ENCODE measurements around the gene ARL2. TPM values are rescaled to one million over a fixed set of nuclear protein-coding genes. Genes with fewer than 3 reads are reported as not detected.

ARL2 gene
- total RNA-seq, 1 experiment from 2014 or later, result 203 TPM

- no peak overlapping the region for H2BK120ac ChIP-seq (ENCODE audit: low read depth, low read length, poor library complexity, severe bottlenecking)
- H4K20me1 ChIP-seq (ENCODE audit: control insufficient read depth, insufficient read depth, insufficient read length), result no peaks in the 10 kb centered on the region
- Mint-ChIP-seq H3K4me1 (peaks cover 4 to 5% of the 10 kb centered on the region in 2 experiments), H3K27ac (no peak overlapping the region), H3K4me3 (no peak overlapping the region), H3K27me3 (ENCODE audit: low read depth) (peaks cover 8% of the 10 kb centered on the region), H3K9me3 (no peaks in the 10 kb centered on the region), H3K36me3 (ENCODE audit: insufficient read depth in 1 of 3, low read depth in 3 of 3) (no peaks in the 10 kb centered on the region)
- H2BK5ac ChIP-seq (ENCODE audit: insufficient read length, low read length), result no peak overlapping the region
- H2BK20ac ChIP-seq (ENCODE audit: low read depth, low read length, poor library complexity, severe bottlenecking), result no peak overlapping the region
- no peaks in the 10 kb centered on the region for H3K4me1 ChIP-seq (ENCODE audit: insufficient read depth, low read length)
- no peak overlapping the region for H3K18ac ChIP-seq (ENCODE audit: insufficient read length, low read depth, low read length)
- H3K4me2 ChIP-seq (ENCODE audit: insufficient read depth, insufficient read length, low read length), result no peak overlapping the region
- H3K4ac ChIP-seq (ENCODE audit: low read depth, low read length), result no peak overlapping the region
- H3K9me3 ChIP-seq (ENCODE audit: control insufficient read depth, low read depth, low read length), result no peaks in the 10 kb centered on the region
- no peak overlapping the region for H4K5ac ChIP-seq (ENCODE audit: insufficient read length, low read depth, low read length)
- no CpG with 5 or more reads among the region's 10 CpGs for WGBS (ENCODE audit: extremely low coverage, insufficient read length, low lambda C conversion rate)
- H2AFZ ChIP-seq (ENCODE audit: low read length), result no peak overlapping the region
- H3K23me2 ChIP-seq (ENCODE audit: insufficient read length, low read depth, low read length, poor library complexity, severe bottlenecking), result no peaks in the 10 kb centered on the region
- H3K79me2 ChIP-seq (ENCODE audit: insufficient read depth, low read length), result no peaks in the 10 kb centered on the region
- H2BK12ac ChIP-seq (ENCODE audit: insufficient read length, low read depth, low read length), result no peak overlapping the region
- no peaks in the 10 kb centered on the region for H3K79me1 ChIP-seq (ENCODE audit: insufficient read depth, low read depth, low read length, poor library complexity, severe bottlenecking)
- H4K91ac ChIP-seq (ENCODE audit: insufficient read length, low read depth, low read length), result no peak overlapping the region
- no peak overlapping the region for H3T11ph ChIP-seq (ENCODE audit: low read length)
- H3K23ac ChIP-seq (ENCODE audit: insufficient read length, low read depth, low read length), result no peak overlapping the region
- H3K27ac ChIP-seq (ENCODE audit: insufficient read length, low read depth, low read length), result no peak overlapping the region
- no peak overlapping the region for H2BK15ac ChIP-seq (ENCODE audit: low read depth, low read length)
- no peak overlapping the region for H3K14ac ChIP-seq (ENCODE audit: insufficient read depth, low read length)
- no peak for DNase-seq
- H3K9ac ChIP-seq (ENCODE audit: extremely low read depth, insufficient read length, low read length), result no peak overlapping the region
- no peak for TF ChIP-seq CTCF (conservative IDR thresholded peaks at IDR 0.05)
- no peak overlapping the region for H3K56ac ChIP-seq (ENCODE audit: insufficient read length, low read depth, low read length)
- no peaks in the 10 kb centered on the region for H3K27me3 ChIP-seq (ENCODE audit: insufficient read depth, low read length)
- H2AK5ac ChIP-seq (ENCODE audit: insufficient read length, low read length), result no peak overlapping the region
- no peak overlapping the region for H4K8ac ChIP-seq (replicated peaks; ENCODE audit: insufficient read length, low read depth, low read length)
Observed at GRCh38 chr11:65059959-65060824, 46.2 kb downstream of the ARL2 start.
